Glomerular endothelial cell (primary cell): ENCODE data around the gene LTB4R2. TPM values are rescaled to one million over a fixed set of nuclear protein-coding genes. Genes with fewer than 3 reads are reported as not detected.
"Not testable (repeated sequence)": the region's sequence is repeated elsewhere in the genome, so short reads cannot be mapped to it uniquely, and the experiment has no call there.

Experiments used
- DNase-seq: peaks from one replicate; pipeline ENCODE4 v3.0.0-alpha.2; 2011; ENCODE audit warnings: low read depth, low spot score; ENCODE audit errors: extremely low read depth
- total RNA-seq: library from RNA; depleted of rRNA; stranded (reverse); fragments of >200 nt; gene quantifications from 2 replicates; pipeline ENCODE4 v1.2.3, GENCODE V29; 2015

The LTB4R2 gene
- total RNA-seq, 1 donor from 2014 or later, result 8.4 TPM

- DNase-seq, result no peak
Observed at GRCh38 chr14:24315807-24316596, 6.1 kb downstream of the LTB4R2 start.

- no peak for DNase-seq
Observed at GRCh38 chr14:24316597-24316950, 6.6 kb downstream of the LTB4R2 start.

- no peak for DNase-seq
Observed at GRCh38 chr14:24317141-24317928, 7.4 kb downstream of the LTB4R2 start.

- no peak for DNase-seq
Observed at GRCh38 chr14:24321212-24321975, 11.5 kb downstream of the LTB4R2 start.

- DNase-seq, result no peak
Observed at GRCh38 chr14:24322672-24323071, 12.7 kb downstream of the LTB4R2 start.

- no peak for DNase-seq
Observed at GRCh38 chr14:24323341-24323740, 13.4 kb downstream of the LTB4R2 start.

GRCh38 chr14:24324024-24324423, 14.1 kb downstream of the LTB4R2 start:
- DNase-seq, result no peak

- no peak for DNase-seq
Observed at GRCh38 chr14:24325041-24325530, 15.1 kb downstream of the LTB4R2 start.

- no peak for DNase-seq
Observed at GRCh38 chr14:24325963-24326362, 16.0 kb downstream of the LTB4R2 start.

GRCh38 chr14:24327303-24327702, 17.4 kb downstream of the LTB4R2 start:
- DNase-seq, result no peak

GRCh38 chr14:24327914-24328313, 18.0 kb downstream of the LTB4R2 start:
- not testable (repeated sequence) for DNase-seq

- no peak for DNase-seq
Observed at GRCh38 chr14:24329073-24329663, 19.2 kb downstream of the LTB4R2 start.

GRCh38 chr14:24329736-24330135, 19.8 kb downstream of the LTB4R2 start:
- no peak for DNase-seq

- no peak for DNase-seq
Observed at GRCh38 chr14:24330973-24331674, 21.2 kb downstream of the LTB4R2 start.

GRCh38 chr14:24331731-24332267, 21.9 kb downstream of the LTB4R2 start:
- no peak for DNase-seq

GRCh38 chr14:24332268-24332993, 22.5 kb downstream of the LTB4R2 start:
- no peak for DNase-seq

- DNase-seq, result no peak
Observed at GRCh38 chr14:24334431-24335291, 24.7 kb downstream of the LTB4R2 start, which contains the start of gene ADCY4. TSS of gene ADCY4 (minus strand) at chr14:24335071. CDS start at chr14:24334652, 419 bp downstream.
